HG03066 (cell line): ENCODE data around the gene TXK.

Experiments
- ATAC-seq: cut with Tn5 transposase; IDR thresholded peaks from one replicate; pipeline ENCODE4 v1.9.1; 2021; ENCODE audit warnings: low read depth; ENCODE audit not compliant: unreplicated experiment

TXK gene

DNA sequence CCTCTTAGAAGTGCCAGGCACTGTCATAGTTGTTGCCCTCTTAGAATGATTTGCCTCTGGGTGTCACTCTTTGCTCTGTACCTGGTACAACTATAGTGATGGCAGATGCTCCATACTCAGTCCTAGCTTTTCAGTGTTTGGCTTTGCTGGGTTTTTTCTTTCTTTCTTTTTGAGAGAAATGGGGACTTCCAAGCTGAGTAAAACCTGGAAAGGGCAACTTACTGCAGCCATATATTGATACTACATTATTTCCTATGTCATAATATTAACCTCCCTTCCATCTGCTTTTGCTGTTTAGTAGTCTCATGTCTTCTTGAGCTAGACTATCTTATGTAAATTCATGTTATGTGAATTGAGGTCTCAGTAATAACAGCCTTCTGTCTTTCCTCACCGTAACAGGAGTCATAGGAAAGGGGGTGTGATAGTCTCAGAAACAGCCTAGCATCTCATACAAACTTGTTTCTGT, 68.4 kb downstream of the TXK start:
- ATAC-seq = no peak

- ATAC-seq = no peak
Observed at GRCh38 chr4:48064349-48064748, 69.7 kb downstream of the TXK start.

DNA sequence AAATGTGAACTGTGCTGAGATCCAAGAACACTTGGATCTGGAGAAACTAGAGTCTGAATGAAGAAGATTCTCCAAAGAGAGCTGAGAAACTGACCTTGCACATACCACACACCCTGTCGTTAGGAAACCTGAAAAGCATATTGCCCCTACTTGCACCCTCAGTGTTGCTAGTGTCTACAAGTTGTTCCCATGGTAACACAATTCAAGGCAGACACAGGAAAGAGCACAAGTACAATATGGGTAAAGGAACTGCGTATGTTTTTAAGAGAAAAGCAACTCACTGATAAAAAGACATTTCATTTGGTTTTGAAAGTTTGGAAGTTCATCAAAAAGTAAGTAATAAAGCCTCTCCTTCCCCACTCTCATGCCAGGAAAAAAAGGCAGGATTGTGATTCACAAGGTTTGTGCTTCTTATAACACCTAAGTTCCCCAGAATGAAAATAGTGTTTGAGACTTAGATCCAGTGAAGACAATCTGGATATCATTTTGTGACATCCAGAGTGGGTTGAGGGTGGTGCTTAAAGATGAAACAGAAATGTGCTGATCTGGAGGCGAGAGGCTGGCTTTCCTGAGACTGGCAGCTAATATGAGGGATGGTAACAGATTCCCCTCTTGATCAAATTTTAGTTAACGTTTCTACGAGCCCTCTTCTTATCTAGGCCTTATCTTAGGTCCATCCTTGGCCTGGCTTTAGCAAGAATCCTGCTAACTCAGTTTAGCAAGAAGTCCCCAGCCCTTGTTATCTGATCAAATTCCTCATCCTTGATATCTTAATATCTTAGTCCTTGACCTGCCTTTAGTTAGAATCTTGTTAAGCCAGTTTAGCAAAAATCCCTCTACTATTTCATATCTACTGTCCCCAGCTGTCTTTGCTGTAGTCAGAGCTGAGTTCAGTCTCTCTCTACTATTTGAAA, 75.2 kb downstream of the TXK start:
- no peak for ATAC-seq

- no peak for ATAC-seq
Observed at GRCh38 chr4:48051078-48051477, 83.0 kb downstream of the TXK start.

DNA sequence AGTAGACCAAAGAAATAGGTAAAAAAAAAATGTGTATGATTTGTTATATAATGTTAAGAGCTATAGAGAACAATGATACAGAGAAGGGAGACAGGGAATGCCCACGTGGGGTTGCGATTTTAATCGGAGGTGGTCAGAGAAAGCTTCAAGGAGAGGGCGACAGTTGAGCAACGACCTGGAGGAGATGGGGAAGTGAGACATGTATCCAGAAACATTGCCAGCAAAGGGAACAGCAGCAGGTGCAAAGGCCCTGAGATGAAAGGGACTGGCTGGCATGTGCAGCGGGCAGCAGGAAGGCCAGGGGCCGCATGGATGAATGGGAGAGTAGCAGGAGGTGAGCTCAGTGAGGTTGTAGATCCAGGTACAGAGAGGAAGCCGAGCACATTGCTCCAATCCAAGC, 84.6 kb downstream of the TXK start:
- no peak for ATAC-seq

DNA sequence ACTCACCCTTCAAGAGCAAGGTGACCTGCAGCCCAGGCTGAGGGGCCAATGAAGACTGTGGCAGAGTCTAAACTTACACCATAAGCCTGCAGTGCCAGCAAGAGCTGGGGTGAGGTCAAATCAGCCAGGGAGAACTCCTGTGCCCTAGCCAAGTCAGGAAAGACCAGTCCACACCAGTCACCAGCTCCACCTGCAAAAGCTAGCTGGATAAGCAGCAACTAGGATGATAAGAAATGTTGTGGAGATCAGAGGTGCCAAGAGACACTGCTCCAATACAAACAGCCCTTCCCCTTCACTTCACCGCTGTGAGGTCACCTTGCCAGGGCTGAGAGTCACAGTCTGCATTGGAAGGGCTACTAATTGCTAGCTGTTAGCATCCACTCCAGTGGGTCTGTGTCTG, 86.2 kb downstream of the TXK start:
- no peak for ATAC-seq

DNA sequence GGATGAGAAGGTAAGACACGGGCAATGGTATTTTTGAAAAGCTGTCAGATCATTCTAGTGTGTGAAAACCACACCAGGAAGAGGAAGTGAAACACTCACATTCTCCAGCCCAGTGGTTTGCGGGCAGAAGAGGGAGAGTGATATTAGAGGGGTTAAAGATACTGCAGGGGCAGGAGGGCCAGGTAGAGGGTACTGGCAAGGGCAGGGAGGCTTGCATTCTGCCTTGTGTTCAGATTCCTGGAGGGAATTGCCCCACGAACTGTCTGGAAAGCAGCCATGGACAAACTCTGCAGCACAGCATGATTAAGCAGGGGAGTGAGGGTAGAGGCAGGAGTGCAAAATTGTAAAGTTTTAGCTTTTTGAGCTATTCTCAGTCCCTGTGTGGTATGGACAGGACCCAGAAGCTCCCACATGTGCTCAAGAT, 86.6 kb downstream of the TXK start:
- peak; percentile 98 for ATAC-seq

DNA sequence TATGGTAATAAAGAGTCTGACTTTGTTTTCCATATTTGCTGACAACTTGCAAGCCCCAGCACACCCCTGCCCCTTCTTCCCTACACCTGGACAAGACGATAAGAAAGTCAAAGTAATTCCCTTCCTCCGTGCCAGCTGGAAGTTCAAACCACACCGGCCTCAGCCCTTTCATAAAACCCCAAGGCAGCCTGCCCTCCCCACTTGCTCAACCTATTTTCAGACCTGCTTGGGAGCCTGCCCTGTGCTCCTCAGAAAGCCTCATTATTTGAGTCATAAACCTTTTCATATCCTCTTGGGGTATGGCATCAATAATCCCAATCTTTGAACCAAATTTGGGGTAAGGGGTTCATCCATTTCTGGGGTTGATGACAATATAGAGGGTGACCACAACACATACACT, 88.0 kb downstream of the TXK start:
- ATAC-seq = no peak

DNA sequence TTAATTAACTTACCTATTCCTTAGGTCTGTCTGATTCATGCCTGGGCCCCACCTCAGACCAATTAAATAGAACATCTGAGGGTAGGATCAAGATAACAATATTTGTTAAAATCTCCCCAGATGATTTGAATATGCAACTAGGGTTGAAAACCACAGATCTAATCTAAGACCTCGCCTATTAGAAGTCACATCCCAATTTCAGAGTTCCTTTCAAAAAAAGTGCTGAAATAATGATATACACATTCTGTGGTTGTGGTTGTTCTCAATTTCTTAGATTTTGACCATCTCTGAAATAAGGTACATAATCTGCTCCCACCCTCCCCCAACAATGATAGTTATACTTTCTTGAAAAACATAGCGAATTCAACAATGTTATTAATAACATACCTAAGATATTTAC, 89.8 kb downstream of the TXK start:
- no peak for ATAC-seq

- ATAC-seq = no peak
Observed at GRCh38 chr4:48043504-48043903, 90.5 kb downstream of the TXK start.

DNA sequence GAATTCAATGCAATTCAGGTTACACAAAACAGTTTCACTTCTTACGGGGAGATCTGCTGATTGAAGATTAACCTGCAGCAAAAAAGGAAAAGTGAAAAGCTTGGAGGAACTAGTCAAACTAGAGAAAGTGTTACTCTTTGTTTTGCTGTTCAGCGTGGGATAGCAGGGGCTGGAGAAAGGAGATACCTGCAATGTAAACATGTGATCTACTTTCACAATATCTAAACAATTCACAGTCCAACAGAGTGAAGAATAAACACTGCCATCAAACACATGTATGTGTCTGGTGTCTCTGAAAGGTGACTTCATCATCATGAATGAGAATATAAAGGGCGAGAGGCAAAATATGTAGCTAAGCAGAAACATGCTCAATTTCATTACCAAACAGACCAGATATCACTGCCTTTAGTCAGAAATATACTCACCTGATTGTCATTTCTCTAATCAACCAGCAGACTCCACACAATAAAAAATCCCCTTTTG, 91.0 kb downstream of the TXK start:
- ATAC-seq = no peak

DNA sequence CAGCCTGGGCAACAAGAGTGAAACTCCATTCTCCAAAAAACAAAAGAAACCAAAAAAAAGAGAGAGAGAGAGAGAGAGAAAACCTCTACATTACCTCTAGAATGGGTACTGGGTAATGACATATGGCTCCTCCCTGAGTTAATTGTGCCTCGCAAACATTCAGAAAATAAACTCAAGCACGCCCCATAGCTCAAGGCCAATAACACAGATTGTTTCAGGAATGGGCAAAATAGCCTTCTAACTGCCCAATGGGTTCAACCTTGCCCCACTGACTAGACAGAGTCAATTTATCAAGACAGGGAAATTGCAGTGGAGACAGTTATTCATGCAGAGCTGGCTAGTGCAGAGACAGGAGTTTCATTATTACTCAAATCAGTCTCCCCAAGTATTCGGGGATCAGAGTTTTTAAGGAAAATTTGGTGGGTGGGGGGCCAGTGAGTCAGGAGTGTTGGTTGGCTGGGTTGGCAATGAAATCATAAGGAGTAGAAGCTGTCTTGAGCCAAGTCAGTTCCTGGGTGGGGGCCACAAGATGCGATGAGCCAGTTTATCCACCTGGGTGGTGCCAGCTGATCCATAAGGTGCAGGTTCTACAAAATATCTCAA, 92.4 kb downstream of the TXK start:
- ATAC-seq = no peak

GRCh38 chr4:48039561-48039960, 94.5 kb downstream of the TXK start:
- no peak for ATAC-seq

DNA sequence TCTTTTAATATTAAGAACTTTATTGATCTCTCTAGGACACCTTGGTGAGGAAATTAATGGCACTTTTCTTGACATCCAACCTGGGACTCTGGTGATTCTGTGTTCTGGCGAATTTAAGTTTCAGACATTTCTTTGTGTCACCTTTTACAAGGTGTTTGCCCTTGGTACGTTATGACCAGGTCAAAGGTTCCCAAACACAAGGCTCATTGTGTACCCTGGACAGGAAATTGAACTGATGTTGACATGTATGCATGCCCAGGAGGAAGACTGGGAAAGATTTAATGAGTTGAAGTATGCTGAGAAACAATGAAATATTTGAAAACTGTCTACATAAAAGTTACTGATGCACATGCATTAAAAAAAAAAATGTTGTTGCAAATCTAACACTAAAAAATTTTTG, 95.4 kb downstream of the TXK start:
- no peak for ATAC-seq

- ATAC-seq = no peak
Observed at GRCh38 chr4:48037117-48037462, 97.0 kb downstream of the TXK start.

GRCh38 chr4:48035952-48036351, 98.1 kb downstream of the TXK start:
- no peak for ATAC-seq

- peak; percentile 42 for ATAC-seq
Observed at GRCh38 chr4:48033825-48034413, 100.1 kb downstream of the TXK start.

- no peak for ATAC-seq
Observed at GRCh38 chr4:48033412-48033811, 100.6 kb downstream of the TXK start.

DNA sequence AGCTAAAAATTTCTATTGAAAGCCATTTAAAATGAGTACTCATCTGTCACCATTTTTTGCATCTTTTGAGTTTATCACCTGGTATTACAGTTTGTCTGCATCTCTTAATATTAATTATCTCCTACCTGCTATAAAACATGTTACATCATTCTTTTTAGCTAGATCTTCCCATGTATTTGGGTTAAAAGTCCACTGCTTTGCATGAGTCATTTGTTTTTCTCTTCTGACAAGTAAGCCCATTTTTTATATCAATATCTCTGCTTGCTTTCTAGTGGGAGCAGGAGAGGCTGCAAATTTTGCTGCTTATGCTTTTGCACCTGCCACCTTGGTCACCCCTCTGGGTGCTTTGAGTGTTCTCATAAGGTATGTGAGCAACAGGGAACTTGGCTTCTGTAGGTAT, 101.3 kb downstream of the TXK start:
- ATAC-seq = no peak

DNA sequence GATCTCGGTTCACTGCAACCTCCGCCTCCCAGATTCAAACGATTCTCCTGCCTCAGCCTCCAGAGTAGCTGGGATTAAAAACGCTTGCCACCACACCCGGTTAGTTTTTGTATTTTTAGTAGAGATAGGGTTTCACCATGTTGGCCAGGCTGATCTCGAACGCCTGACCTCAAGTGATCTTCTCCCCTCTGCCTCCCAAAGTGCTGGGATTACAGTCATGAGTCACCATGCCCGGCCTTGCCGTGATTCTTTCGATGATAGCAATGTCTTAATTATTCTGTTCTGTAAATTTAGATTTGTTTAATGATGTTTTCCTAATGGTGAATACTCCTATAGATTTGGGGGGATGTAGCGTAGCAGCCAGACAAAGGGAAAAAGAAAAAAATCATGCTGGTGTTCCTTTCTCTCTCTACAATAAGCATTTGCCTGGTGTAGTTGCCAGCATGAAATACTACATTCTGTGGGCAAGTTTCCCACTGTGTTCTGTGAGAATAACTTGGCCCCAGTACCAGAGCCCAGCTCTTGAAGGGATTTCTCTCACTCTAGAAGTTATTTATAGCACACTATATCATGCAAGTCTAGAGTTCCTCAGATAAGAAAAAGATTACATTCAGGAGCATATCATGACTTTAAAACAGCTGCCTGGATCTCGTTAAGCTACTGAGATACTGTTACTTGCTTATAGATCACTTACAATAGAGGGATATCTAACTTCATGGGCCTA, 102.1 kb downstream of the TXK start:
- ATAC-seq = no peak

DNA sequence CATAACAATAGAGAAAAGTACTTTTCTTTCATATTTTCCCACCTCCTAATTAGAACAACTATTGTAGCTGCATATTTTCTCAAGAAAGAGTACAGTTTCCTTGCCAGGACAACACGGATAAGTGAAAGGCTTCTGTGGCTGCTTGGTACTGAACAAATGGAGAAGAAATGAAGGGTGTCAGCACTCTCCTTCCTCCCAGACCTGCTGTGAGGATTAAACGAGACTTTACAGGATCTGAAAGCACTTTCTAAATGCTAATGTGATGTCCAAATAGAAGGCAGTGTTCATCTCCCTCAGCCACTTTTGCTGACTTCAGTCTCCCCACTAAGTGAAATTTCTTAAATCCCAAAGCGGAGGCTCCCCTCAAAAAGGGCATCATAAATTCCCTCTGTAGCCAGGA, 103.6 kb downstream of the TXK start:
- no peak for ATAC-seq
